HG03378 (cell line): ENCODE data around the gene OR2T34.
"Not testable (repeated sequence)": the region's sequence is repeated elsewhere in the genome, so short reads cannot be mapped to it uniquely, and the experiment has no call there.

Experiments
- ATAC-seq: cut with Tn5 transposase; IDR thresholded peaks from one replicate; pipeline ENCODE4 v1.9.1; 2021; ENCODE audit warnings: mild to moderate bottlenecking, moderate library complexity; ENCODE audit not compliant: unreplicated experiment

The OR2T34 gene

GRCh38 chr1:248565530-248566373, 8.8 kb downstream of the OR2T34 start:
- peak; percentile 76 for ATAC-seq

GRCh38 chr1:248562672-248563071, 11.9 kb downstream of the OR2T34 start, which contains the start of gene OR2T29:
TSS of gene OR2T29 (minus strand) at chr1:248562772. CDS start at chr1:248559491, 3,281 bp downstream.
- ATAC-seq: not testable (repeated sequence)

GRCh38 chr1:248551027-248551426, 23.5 kb downstream of the OR2T34 start:
- ATAC-seq: not testable (repeated sequence)

GRCh38 chr1:248547383-248547782, 27.2 kb downstream of the OR2T34 start:
- not testable (repeated sequence) for ATAC-seq

- peak; percentile 79 for ATAC-seq
Measured at GRCh38 chr1:248537449-248537848, 37.1 kb downstream of the OR2T34 start.
